Kidney glomerular epithelial cell (primary cell): ENCODE measurements around the gene CEPT1.

Source experiments
- DNase-seq: peaks from one replicate; lab custom pipeline; 2025; lab: John Stamatoyannopoulos, UW

Gene CEPT1

GRCh38 chr1:111227851-111228747 is 88.1 kb downstream of the CEPT1 start:
- peak; percentile 77 for DNase-seq

DNA sequence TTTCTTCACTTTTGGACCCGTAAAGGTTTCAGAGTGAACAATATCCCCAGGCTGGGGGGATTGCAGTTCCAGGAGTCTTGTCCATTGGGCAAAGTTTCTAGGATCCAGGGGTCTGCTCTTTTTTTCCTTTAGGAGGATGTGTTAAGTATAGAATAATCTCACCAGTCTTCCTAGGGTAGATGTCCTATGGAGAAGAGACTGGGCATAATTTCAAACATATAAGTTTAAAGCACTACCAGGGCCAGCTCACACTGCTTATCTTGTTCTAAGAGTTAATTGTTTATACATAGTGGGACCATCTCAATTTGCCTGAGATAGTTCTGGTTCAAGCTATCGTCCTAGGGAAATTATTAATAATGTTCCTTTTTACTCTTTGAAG is 88.7 kb downstream of the CEPT1 start:
- no peak for DNase-seq

- DNase-seq = no peak
These were observed 92.1 kb downstream of the CEPT1 start for GRCh38 chr1:111232134-111232533.

DNA sequence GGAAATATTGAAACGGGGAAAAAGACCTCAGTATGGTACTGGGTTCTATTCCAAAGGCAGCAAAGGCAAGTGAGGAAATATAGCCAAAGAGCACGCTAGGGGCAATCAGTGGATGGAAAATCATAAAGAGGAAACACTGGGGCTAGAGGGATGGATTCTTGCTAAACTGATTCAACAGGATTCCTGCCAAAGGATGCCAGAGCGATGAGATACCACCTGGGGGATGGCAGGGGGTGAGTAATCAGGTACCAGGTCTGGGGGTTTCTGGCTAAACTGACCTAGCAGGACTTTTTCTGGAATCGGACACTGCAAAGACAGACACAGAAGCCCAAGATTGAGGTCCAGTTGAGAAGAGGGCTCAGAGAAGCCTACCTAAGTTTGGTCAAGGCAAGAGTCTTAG is 94.2 kb downstream of the CEPT1 start:
- DNase-seq = peak; percentile 42
